GM20431 (cell line): Measurements from ENCODE around the gene EPHB1.
"Not testable (repeated sequence)": the region's sequence is repeated elsewhere in the genome, so short reads cannot be mapped to it uniquely, and the experiment has no call there.

Experiments
- in situ Hi-C: fragments of 300-500 bp; cut with MseI, MboI; formaldehyde crosslinking; loops from one replicate; pipeline ENCODE4 v1.15.0; 2020; ENCODE audit warnings: low sequenced_read_pairs; ENCODE audit not compliant: unreplicated experiment

The EPHB1 gene

GRCh38 chr3:135056084-135056730 is 261.1 kb downstream of the EPHB1 start:
- in situ Hi-C loops: no loop called here

GRCh38 chr3:135056733-135057310 is 261.8 kb downstream of the EPHB1 start:
- in situ Hi-C loops: no loop called here

- in situ Hi-C loops: no loop called here
Measured at GRCh38 chr3:135057996-135058395, 262.9 kb downstream of the EPHB1 start.

GRCh38 chr3:135059580-135059979 is 264.5 kb downstream of the EPHB1 start:
- in situ Hi-C loops: no loop called here

GRCh38 chr3:135066844-135067727 is 272.0 kb downstream of the EPHB1 start:
- in situ Hi-C loops: not testable (repeated sequence)

GRCh38 chr3:135068011-135068410 is 273.0 kb downstream of the EPHB1 start:
- in situ Hi-C loops: no loop called here

- in situ Hi-C loops: no loop called here
Measured at GRCh38 chr3:135069406-135069805, 274.3 kb downstream of the EPHB1 start.

- in situ Hi-C loops: no loop called here
Measured at GRCh38 chr3:135071483-135071882, 276.4 kb downstream of the EPHB1 start.

GRCh38 chr3:135072431-135072830 is 277.4 kb downstream of the EPHB1 start:
- in situ Hi-C loops: no loop called here

GRCh38 chr3:135075157-135075556 is 280.1 kb downstream of the EPHB1 start:
- in situ Hi-C loops: no loop called here

GRCh38 chr3:135076341-135076740 is 281.3 kb downstream of the EPHB1 start:
- in situ Hi-C loops: no loop called here

GRCh38 chr3:135077186-135077585 is 282.1 kb downstream of the EPHB1 start:
- in situ Hi-C loops: no loop called here

GRCh38 chr3:135078283-135078682 is 283.2 kb downstream of the EPHB1 start:
- in situ Hi-C loops: no loop called here

- in situ Hi-C loops: no loop called here
Measured at GRCh38 chr3:135079095-135079494, 284.0 kb downstream of the EPHB1 start.

GRCh38 chr3:135081451-135081850 is 286.4 kb downstream of the EPHB1 start:
- in situ Hi-C loops: no loop called here

- in situ Hi-C loops: no loop called here
Measured at GRCh38 chr3:135081856-135082434, 286.9 kb downstream of the EPHB1 start.

GRCh38 chr3:135082706-135083105 is 287.6 kb downstream of the EPHB1 start:
- in situ Hi-C loops: no loop called here

GRCh38 chr3:135083179-135083578 is 288.1 kb downstream of the EPHB1 start:
- in situ Hi-C loops: no loop called here

GRCh38 chr3:135083756-135084155 is 288.7 kb downstream of the EPHB1 start:
- in situ Hi-C loops: no loop called here

GRCh38 chr3:135084405-135084804 is 289.3 kb downstream of the EPHB1 start:
- in situ Hi-C loops: no loop called here

- in situ Hi-C loops: no loop called here
Measured at GRCh38 chr3:135084976-135085375, 289.9 kb downstream of the EPHB1 start.
